Mesodermal cell (in vitro differentiated cells): Measurements from ENCODE around the gene MDC1.

Source experiments
- H3K27ac ChIP-seq: 2 replicates; pipeline ENCODE4 v1.7.0; 2013; ENCODE audit warnings: mild to moderate bottlenecking, low read depth, low read length, moderate library complexity; ENCODE audit not compliant: severe bottlenecking
- H3K36me3 ChIP-seq: 2 replicates; pipeline ENCODE4 v1.7.1; 2013; ENCODE audit warnings: mild to moderate bottlenecking, low read length, moderate library complexity; ENCODE audit not compliant: control insufficient read depth, insufficient read depth
- H3K4me1 ChIP-seq: one replicate; pipeline ENCODE4 v1.7.1; 2013; ENCODE audit warnings: mild to moderate bottlenecking, low read length; ENCODE audit not compliant: insufficient read depth, control insufficient read depth, poor library complexity, severe bottlenecking
- H3K4me3 ChIP-seq: 2 replicates; pipeline ENCODE4 v1.7.0; 2013; ENCODE audit warnings: low read length, control low read depth, mild to moderate bottlenecking; ENCODE audit not compliant: insufficient read depth, poor library complexity, severe bottlenecking; ENCODE audit errors: extremely low read depth
- H3K9me3 ChIP-seq: 2 replicates; pipeline ENCODE4 v1.7.1; 2013; ENCODE audit warnings: mild to moderate bottlenecking, low read length, moderate library complexity; ENCODE audit not compliant: control insufficient read depth
- WGBS, 2 experiments: methylation state at CpG; one replicate each; pipeline ENCODE4 v1.1.5; 2013; ENCODE audit warnings: missing lambda C conversion rate in 2 of 2; ENCODE audit not compliant: insufficient coverage in 2 of 2; 5-methylcytosine and 5-hydroxymethylcytosine counted together

Gene MDC1

DNA sequence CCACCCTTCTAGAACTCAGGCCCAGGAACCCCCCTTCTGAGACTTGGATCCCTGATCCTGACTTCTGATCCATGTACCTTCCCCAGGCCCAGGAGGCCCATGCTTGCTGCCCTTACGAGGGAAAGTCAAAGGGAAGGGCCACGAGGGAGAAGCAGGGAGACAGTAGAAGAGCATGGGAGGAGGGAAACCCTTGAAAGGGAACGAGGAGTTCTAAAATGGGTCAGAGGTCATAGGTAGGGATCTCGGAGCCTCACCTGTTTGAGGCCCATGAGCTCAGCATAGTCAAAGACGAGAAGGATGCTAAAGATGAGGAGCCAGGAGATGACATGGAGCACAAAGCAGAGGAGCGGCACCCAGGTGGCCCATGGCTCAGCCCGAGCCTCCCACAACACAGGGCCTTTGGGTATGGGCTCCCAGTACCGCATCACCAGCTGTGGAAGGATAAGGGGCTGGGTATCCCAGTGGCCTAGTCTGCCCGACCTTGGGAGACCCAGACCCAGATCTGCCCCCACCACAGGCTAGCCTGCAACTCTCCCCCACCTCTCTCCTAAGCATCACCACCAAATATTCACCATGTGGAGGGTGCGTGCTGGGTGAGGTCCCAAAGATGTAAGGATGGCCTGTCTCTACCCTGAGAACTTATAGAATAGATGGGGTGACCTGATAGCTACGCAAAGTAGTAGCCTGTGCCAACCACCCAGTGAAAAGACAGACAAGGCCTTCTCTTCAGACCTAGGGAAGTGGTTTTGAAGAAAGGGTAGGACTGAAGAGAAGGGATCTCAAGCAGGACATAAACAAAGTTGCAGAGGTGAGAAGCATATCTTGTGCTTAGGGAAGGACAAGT lies 27.8 kb downstream of the MDC1 start:
- peak overlapping the region; percentile 68 for H3K4me3 ChIP-seq
- no peaks in the 10 kb centered on the region for H3K9me3 ChIP-seq
- H3K36me3 ChIP-seq = peaks cover 18% of the 10 kb centered on the region
- no peak overlapping the region for H3K27ac ChIP-seq
- peaks cover 27% of the 10 kb centered on the region for H3K4me1 ChIP-seq
- WGBS, 2 experiments = 95 to 99% methylated on average over 6 to 8 of the region's 11 CpGs

DNA sequence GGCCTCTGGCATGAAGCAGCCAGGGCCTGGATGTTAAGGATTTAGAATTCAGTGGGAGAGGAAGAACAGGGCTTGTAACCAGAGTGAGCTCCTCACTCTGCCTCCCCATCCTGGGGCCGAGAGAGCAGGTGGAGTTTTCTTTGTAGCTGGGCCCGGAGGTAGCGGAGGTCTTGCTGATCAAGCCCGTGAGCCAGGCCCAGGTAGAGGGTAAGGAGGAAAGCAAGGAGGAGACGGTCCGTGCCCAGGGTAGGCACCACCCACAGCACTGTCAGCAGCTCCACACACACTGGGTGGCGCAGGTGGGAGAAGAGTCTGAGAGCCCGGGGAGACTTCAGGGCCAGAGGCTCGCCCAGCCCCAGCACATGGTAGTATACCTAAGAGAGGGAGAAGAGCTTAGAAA lies 28.5 kb downstream of the MDC1 start:
- no peak overlapping the region for H3K27ac ChIP-seq
- H3K4me1 ChIP-seq = peaks cover 27% of the 10 kb centered on the region
- H3K36me3 ChIP-seq = peaks cover 24% of the 10 kb centered on the region
- no peaks in the 10 kb centered on the region for H3K9me3 ChIP-seq
- 87 to 98% methylated on average over 3 to 6 of the region's 9 CpGs for WGBS, 2 experiments
- no peak overlapping the region for H3K4me3 ChIP-seq

DNA sequence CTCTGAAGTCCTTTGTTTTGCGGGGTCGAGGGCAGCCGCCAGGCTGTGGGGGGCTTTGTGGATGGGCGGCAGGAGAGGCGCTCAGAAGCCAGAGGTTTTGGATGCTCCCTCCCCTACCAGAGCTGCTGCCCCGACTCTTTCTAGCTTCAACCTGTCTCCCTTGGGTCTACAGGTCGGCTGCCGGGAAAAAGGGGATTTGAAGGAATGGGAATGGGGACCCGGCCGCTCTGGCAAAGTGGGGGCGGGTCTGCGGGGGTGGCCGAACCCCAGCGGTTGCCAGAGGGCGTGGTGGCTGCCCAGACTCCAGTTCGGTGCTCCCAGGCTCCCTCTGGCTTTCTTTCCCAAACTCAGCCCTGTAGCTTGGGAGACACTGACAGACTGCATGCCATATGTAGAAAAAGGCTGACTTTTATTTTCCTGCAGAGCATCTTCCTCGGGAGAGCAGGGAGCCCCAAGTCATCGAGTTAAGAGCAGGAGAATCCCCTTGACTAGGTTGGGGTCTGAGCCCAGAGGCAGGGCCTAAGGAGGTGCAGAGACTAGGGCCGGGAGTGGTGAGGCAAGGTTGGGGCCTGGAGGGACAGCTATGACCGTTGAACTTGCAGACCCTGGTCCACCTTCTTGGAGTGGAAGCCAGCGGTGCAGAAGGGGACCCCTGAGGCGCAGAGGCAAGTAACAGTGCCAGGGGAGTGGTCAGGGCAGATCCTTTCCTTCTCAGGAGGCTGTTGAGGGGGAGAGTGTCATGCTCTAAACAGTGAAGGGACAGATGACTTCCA lies 29.2 kb downstream of the MDC1 start:
- H3K9me3 ChIP-seq = no peaks in the 10 kb centered on the region
- peaks cover 27% of the 10 kb centered on the region for H3K4me1 ChIP-seq
- peak overlapping the region; percentile 95 for H3K27ac ChIP-seq
- 25 to 41% methylated on average over 11 to 15 of the region's 22 CpGs for WGBS, 2 experiments
- peaks cover 32% of the 10 kb centered on the region for H3K36me3 ChIP-seq
- peak overlapping the region; percentile 68 for H3K4me3 ChIP-seq

DNA sequence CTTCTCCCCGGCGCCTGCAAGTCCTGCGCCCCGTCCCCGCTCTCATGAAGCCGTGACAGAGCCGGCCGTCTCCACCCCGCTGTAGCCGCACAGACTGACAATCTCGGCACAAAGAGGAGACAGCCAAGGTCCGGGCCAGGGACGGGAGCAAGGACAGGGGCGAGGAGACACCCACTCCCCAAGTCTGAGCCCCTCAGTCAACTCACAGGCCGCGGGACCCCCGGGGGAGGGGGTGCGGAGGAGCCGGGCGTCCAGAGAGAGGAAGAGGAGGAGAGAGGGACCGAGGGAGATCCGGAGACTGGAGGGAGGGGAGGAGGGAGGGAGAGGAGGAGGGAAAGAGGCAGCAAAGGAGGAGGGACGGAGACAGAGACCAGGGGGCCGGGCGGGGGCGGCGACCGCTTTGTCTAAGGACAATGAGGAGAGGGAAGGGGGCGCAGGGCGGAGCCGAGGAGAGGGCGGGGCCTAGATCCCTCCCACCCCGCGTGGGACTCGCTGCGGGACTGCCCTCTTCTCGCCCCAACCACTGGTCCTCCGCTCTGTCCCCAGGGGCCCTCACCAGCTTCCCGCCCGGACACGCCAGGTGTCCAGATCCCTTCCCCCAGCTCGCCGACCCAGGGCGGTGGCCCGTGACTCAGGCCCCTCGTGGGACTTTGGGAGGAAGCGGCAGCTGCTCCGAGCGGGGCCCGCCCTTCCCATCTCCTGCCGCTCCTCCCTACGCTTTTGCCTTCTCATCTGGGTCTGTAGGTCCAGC lies 30.0 kb downstream of the MDC1 start:
- Histone ChIP-seq H3K27ac (peak overlapping the region; percentile 95), H3K9me3 (no peaks in the 10 kb centered on the region), H3K4me1 (peaks cover 27% of the 10 kb centered on the region), H3K36me3 (peaks cover 36% of the 10 kb centered on the region), H3K4me3 (peak overlapping the region; percentile 68)
- 0 to 2% methylated on average over 21 to 33 of the region's 52 CpGs for WGBS, 2 experiments

DNA sequence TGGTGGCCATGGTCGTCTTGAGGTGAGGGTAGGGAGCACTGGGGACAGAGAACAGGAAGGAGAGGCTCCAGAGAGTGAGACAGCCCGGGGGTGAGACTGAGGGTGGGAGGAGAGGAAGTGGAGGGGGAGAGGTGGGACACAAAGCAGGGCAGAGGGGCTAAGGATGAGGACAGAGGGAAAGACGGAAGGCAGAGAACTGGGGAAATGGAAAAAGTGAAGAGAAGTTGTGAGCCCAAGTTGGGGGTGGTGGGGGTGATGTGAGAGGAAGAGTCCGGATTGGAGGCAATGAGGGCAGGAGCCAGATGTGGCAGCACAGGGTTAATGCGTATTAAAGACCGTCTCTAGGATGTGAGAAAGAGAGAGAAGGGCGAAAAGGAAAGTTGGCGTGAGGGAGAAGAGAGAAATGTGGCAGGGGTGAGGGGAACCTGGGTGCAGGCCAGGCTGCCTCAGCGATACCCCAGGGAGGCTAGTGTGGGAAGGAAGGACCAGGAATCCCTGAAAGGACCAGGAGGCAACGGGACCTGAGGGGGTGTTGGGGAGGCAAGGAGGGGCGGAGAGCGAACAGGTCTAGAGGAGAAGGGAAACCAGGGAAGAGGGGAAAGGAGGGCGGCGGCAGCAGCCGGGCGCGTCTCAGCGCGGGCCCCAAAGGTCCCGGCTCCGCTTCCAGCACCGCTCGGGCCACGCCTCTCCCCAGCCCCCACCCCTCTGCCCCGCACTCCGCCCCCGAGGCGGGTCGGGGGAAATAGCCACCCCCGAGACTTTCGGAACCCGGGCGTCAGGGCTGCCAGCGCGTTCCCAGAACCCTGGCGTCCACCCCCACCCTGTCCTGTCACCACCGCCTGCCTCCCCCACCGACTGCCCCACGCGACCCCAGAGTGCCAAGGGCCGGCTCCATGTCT lies 30.8 kb downstream of the MDC1 start, which contains the start of gene PPP1R18:
Gene PPP1R18 (minus strand): TSS at position 637 of the 899 bp plus-strand sequence. CDS start 627 bp downstream, at position 10.
- H3K4me1 ChIP-seq = peaks cover 22% of the 10 kb centered on the region
- H3K27ac ChIP-seq = peak within 1 kb of the TSS; percentile 95
- H3K36me3 ChIP-seq = peaks cover 44% of the 10 kb centered on the region
- H3K9me3 ChIP-seq = no peaks in the 10 kb centered on the region
- WGBS, 2 experiments = 1 to 3% methylated on average over 15 to 19 of the region's 41 CpGs
- peak within 1 kb of the TSS; percentile 68 for H3K4me3 ChIP-seq

DNA sequence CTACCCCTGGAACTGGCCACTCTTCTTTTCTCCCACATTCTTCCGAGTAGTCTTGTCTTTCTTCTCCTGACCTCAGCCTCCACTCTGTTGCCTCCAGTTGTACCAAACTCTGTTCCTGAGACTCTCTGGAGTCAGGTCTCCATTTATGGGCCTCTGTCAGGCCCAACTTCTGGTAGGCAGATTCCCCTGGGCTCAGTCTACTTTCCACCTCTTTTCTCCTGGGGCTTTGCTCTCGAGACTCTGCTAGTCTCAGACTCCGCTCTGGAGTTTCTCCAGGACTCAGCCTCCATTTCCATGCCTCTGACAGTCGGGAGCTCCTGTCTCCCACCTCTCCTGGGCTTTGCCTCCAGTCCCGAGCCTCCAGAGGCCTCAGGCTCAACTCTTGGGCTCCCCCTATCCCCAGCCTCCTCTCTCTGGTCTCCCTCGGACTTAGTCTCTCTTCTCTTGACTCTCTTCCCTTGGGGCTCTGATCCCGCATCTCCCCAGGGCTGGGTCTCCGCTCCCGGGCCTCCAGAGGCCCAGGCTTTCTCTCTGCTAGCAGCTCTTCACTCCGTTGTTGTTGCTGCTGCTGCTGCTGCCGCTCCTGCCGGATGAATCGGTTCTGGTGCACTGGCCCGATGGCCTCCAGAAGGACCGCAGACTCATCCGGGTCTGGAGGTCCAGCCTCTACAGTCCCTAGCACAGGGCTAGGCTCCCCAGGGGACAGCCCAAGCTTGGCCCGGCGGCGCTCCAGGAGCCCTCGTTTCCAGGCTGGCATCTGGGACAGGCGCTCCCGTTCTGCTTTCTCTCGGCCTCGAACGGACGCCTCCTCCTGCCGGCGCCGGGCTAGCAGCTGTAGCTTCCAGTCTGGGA lies 31.7 kb downstream of the MDC1 start:
- 40 to 58% methylated on average over 29 of the region's 29 CpGs for WGBS, 2 experiments
- Histone ChIP-seq H3K4me3 (peak overlapping the region; percentile 68), H3K27ac (peak overlapping the region; percentile 95), H3K4me1 (peaks cover 24% of the 10 kb centered on the region), H3K36me3 (peaks cover 53% of the 10 kb centered on the region), H3K9me3 (no peaks in the 10 kb centered on the region)

DNA sequence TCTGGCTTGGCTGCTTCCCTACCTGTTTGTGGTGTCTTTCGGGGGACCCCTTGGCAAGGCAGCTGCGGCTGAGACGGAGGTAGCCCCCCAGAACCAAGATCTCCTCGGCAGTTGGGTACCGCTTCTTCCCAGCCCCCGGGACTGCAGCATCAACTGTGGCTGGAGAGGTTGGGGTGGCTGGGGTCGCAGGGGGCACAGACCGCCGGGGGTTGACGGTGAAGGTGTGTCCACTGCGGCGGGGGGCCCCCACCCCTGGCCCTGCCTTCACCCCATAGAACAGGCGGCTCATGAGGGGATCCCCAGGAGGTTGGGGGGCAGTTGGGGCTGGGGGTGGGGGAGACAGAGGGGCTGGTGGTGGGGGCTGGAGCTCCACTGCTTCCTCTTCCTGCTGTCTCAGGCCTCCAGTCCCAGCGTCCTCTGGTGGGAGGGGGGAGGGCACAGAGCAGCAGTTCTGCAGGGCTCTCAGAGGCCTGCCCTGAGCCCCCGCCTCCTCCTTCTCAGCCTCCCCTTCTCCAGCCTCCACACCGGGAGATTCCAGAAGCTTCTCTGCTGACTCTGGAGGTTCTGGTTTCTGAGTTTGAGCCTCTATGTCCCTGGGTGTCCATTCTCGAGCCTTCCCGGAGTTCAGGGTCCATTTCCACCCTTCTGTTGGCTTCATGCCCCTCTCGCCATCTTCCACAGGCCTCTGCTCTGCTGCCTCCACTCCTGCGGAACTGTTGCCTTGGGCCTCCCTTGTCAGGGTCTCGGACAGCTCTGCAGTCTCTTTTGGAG lies 32.5 kb downstream of the MDC1 start:
- Histone ChIP-seq H3K4me1 (peaks cover 26% of the 10 kb centered on the region), H3K27ac (peak overlapping the region; percentile 93), H3K9me3 (no peaks in the 10 kb centered on the region), H3K4me3 (peak overlapping the region; percentile 68), H3K36me3 (peaks cover 61% of the 10 kb centered on the region)
- WGBS, 2 experiments = 47 to 57% methylated on average over 7 to 12 of the region's 21 CpGs

DNA sequence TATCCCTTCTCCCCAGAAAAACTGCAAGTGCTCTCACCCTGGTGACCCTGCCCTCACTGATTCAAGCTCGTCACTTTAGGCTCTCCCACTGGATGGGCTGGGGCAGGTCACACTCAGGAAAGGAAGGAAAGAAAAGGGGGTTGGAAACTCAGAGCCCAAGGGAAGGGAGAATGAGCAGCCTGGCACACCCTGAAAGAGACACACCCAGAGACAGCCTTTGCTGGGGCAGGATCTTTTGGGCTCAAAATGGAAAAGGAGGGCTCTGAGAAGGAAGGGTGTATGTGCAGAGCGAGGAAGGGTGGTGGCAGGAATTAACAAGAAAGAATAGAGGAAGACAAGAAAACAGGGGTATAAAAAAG lies 33.1 kb downstream of the MDC1 start:
- H3K4me3 ChIP-seq = peak overlapping the region; percentile 68

More for the DNA sequence above, 33.1 kb downstream of the MDC1 start:
- H3K27ac ChIP-seq = peak overlapping the region; percentile 93
- H3K9me3 ChIP-seq = no peaks in the 10 kb centered on the region
- H3K36me3 ChIP-seq = peaks cover 66% of the 10 kb centered on the region
- peaks cover 25% of the 10 kb centered on the region for H3K4me1 ChIP-seq
- 53 to 80% methylated on average over 1 of the region's 2 CpGs for WGBS, 2 experiments
